Epithelial cell of esophagus (primary cell): ENCODE data around the gene RGS4.

Experiments
- DNase-seq: peaks from one replicate; pipeline ENCODE4 v3.0.0; 2010; ENCODE audit warnings: low read depth
- H3K4me3 ChIP-seq: 2 replicates; pipeline ENCODE4 v1.5.1; 2011; ENCODE audit warnings: mild to moderate bottlenecking, low read length, control low read depth
- TF ChIP-seq, protein P1 (sequence below): IDR thresholded peaks from 2 replicates; pipeline ENCODE4 v1.5.1; 2011; ENCODE audit warnings: low read depth, mild to moderate bottlenecking, low read length, control low read depth, inconsistent platforms; ENCODE audit not compliant: insufficient read depth; ENCODE audit errors: missing control alignments

RGS4 gene

DNA sequence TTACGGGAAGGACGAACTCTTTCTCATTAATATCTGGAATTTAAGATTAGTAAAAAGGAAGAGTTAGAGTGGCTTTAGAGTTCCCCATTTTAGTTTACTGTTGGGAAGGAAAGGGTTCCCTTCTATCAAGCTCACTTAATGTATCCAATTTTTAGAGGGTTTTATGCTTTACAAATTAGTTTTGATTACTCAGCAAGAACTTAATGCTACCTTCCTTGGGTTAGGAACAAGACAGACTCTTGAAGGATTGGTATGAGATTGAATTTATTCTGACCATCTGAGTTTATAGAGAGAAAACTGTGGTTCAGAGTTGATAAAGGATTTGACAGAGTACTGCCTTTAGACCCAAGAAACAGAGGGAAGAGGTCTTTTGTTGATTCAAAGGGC is 29.5 kb upstream of the RGS4 start:
- TF ChIP-seq, protein P1, sequence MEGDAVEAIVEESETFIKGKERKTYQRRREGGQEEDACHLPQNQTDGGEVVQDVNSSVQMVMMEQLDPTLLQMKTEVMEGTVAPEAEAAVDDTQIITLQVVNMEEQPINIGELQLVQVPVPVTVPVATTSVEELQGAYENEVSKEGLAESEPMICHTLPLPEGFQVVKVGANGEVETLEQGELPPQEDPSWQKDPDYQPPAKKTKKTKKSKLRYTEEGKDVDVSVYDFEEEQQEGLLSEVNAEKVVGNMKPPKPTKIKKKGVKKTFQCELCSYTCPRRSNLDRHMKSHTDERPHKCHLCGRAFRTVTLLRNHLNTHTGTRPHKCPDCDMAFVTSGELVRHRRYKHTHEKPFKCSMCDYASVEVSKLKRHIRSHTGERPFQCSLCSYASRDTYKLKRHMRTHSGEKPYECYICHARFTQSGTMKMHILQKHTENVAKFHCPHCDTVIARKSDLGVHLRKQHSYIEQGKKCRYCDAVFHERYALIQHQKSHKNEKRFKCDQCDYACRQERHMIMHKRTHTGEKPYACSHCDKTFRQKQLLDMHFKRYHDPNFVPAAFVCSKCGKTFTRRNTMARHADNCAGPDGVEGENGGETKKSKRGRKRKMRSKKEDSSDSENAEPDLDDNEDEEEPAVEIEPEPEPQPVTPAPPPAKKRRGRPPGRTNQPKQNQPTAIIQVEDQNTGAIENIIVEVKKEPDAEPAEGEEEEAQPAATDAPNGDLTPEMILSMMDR = no peak
- no peak for DNase-seq
- no peak overlapping the region for H3K4me3 ChIP-seq

- TF ChIP-seq, protein P1 = no peak
- H3K4me3 ChIP-seq = no peak overlapping the region
- DNase-seq = peak; percentile 58
Measured at GRCh38 chr1:163046071-163046470, 23.1 kb upstream of the RGS4 start.

- no peak for DNase-seq
- H3K4me3 ChIP-seq = no peak overlapping the region
- TF ChIP-seq, protein P1 = no peak
Measured at GRCh38 chr1:163047951-163048659, 21.1 kb upstream of the RGS4 start.

- H3K4me3 ChIP-seq = no peak overlapping the region
- DNase-seq = no peak
- TF ChIP-seq, protein P1 = no peak
Measured at GRCh38 chr1:163048869-163049268, 20.3 kb upstream of the RGS4 start.

- no peak overlapping the region for H3K4me3 ChIP-seq
- TF ChIP-seq, protein P1 = no peak
- no peak for DNase-seq
Measured at GRCh38 chr1:163049296-163049695, 19.9 kb upstream of the RGS4 start.

DNA sequence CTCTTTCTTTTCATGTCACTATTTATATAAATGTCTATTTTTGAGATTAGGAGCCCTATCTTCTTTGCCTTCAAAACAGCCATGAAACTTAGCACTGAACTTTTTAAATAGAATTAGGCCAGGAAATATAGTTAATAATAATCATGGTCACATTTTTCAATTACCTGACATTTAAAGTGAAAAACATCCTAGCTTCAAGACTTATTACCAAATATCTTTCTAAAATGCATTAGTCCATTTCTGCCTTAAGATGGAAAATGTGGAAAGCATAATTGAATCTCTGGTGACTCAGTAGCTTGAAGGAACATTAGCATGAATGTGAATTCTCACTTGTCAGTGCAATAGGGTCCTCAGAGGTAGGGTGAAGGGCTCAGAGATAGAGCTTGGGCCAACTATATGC is 18.7 kb upstream of the RGS4 start:
- H3K4me3 ChIP-seq = no peak overlapping the region
- DNase-seq = no peak
- TF ChIP-seq, protein P1 = no peak

DNA sequence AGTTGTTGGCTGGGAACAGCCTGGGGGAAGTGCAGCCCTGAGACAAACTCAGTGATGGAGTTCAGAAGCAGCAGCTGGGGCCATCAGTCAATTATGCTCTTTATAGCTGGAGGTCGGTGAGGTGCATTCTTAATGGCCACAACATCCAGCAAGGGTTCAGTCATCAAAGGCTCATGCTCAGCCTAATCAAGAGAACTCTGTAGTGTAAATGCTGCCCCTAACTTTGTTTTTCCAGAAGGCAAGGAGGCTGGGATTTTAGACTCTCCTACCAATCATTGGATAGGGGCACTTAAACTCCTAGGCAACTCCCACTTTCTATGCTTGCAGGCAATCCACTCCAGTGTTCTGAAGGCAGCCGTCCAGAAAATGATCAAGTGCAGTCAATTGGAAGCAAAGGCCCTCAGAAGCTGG is 15.0 kb upstream of the RGS4 start:
- DNase-seq = no peak
- no peak overlapping the region for H3K4me3 ChIP-seq

More for the DNA sequence above, 15.0 kb upstream of the RGS4 start:
- TF ChIP-seq, protein P1 = no peak
